Coronary artery (tissue), 2 donors: ENCODE measurements around the gene SH3BP5L.

Source experiments
- DNase-seq: peaks from one replicate; pipeline ENCODE4 v3.0.0-alpha.2; 2017; ENCODE audit warnings: low spot score
- H3K27ac ChIP-seq, 2 donors: fragments of 200-600 bp; sonication (generic); one replicate each; pipeline ENCODE4 v1.5.1; 2016 to 2019
- H3K4me3 ChIP-seq: fragments of 200-600 bp; sonication (generic); 2 replicates; pipeline ENCODE4 v1.5.1; 2016; ENCODE audit warnings: mild to moderate bottlenecking, moderate library complexity
- TF ChIP-seq, protein P1 (sequence below): fragments of 200-600 bp; sonication (generic); IDR thresholded peaks from one replicate; pipeline ENCODE4 v1.5.1; 2019; ENCODE audit warnings: antibody characterized with exemption

The SH3BP5L gene

GRCh38 chr1:248816042-248816851 is 9.5 kb downstream of the SH3BP5L start:
- Histone ChIP-seq H3K27ac (no peak overlapping the region), H3K4me3 (no peak overlapping the region)
- TF ChIP-seq, protein P1, sequence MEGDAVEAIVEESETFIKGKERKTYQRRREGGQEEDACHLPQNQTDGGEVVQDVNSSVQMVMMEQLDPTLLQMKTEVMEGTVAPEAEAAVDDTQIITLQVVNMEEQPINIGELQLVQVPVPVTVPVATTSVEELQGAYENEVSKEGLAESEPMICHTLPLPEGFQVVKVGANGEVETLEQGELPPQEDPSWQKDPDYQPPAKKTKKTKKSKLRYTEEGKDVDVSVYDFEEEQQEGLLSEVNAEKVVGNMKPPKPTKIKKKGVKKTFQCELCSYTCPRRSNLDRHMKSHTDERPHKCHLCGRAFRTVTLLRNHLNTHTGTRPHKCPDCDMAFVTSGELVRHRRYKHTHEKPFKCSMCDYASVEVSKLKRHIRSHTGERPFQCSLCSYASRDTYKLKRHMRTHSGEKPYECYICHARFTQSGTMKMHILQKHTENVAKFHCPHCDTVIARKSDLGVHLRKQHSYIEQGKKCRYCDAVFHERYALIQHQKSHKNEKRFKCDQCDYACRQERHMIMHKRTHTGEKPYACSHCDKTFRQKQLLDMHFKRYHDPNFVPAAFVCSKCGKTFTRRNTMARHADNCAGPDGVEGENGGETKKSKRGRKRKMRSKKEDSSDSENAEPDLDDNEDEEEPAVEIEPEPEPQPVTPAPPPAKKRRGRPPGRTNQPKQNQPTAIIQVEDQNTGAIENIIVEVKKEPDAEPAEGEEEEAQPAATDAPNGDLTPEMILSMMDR, result no peak
- DNase-seq, result no peak

- TF ChIP-seq, protein P1, result no peak
- DNase-seq, result no peak
- H3K4me3 ChIP-seq, result no peak overlapping the region
- H3K27ac ChIP-seq, result no peak overlapping the region
These were observed 10.2 kb downstream of the SH3BP5L start for GRCh38 chr1:248815407-248816034.

- TF ChIP-seq, protein P1, result no peak
- H3K4me3 ChIP-seq, result no peak overlapping the region
- DNase-seq, result no peak
- no peak overlapping the region for H3K27ac ChIP-seq
These were observed 11.4 kb downstream of the SH3BP5L start for GRCh38 chr1:248814351-248814750.

- TF ChIP-seq, protein P1, result no peak
These were observed 12.2 kb downstream of the SH3BP5L start for GRCh38 chr1:248813546-248813945.

GRCh38 chr1:248812736-248813425 is 12.8 kb downstream of the SH3BP5L start:
- Histone ChIP-seq H3K27ac (no peak overlapping the region), H3K4me3 (no peak overlapping the region)
- TF ChIP-seq, protein P1, result no peak
- DNase-seq, result no peak

More at GRCh38 chr1:248813546-248813945, 12.2 kb downstream of the SH3BP5L start:
- H3K4me3 ChIP-seq, result no peak overlapping the region
- H3K27ac ChIP-seq, result no peak overlapping the region
- DNase-seq, result no peak

DNA sequence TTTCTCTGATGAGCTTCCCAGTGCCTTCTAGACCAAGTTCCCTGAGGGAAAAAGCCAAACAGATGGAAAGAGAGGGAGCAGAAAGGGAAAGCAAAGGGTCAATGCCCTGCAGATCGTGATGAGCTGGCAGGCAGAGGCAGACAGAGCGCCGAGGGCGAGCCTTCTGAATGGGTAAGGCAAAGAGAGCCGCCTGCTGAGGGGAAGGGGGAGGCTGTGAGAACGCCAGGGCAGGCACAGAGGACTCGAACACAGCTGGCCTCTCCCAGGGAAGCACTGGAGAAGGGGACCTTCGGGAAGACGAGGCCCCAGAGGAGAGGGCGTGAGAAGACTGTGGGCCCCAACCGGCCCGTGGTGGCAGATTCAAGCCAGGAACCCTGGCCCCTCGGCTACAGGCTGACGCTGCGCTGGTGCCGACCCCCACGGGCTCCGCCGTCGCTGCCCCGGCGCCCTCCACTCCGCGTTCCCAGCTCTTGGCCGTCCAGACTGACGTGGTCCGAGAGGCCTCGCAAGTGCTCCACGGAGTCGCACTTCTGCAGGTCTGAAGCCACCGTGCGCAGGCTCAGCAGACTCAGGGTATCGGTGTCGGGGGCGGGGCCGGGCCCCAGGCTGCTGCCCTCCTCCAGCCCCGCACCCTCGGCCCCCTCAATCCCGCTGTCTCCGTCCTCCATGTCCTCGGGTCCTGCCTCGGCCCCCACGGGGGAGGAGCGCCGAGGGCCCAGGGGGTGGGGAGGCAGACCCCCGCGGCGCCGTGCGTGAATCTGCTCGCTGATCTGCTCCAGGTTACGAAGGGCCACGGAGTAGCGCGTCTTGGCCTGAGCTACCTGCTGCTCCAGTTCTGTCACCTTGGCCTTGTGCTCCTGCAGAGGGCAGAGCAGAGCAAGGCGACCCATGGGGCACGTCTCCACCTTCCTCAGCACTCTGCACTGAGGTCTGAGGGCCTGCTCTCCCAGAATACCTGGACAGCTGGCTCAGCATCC is 13.9 kb downstream of the SH3BP5L start:
- TF ChIP-seq, protein P1, result no peak
- H3K4me3 ChIP-seq, result no peak overlapping the region
- H3K27ac ChIP-seq, result peak overlapping the region in 1 of 2 donors; percentile 25
- no peak for DNase-seq
